PC-3 (cell line): ENCODE results near the gene MRPS27. TPM values are rescaled to one million over a fixed set of nuclear protein-coding genes. Genes with fewer than 3 reads are reported as not detected.

Source experiments
- ATAC-seq: fragments of 200-7000 bp; cut with Tn5 transposase; 2 replicates; pipeline ENCODE4 v1.9.1; 2020; ENCODE audit warnings: mild to moderate bottlenecking, moderate library complexity
- BruUV-seq: library from RNA; stranded (reverse); fragments of 400-500 nt; replicated peaks from 2 replicates; lab custom pipeline; 2021; lab: Mats Ljungman, UMichigan
- CTCF ChIA-PET: fragments of 300-600 bp; sonication (Branson Sonifier 250); formaldehyde crosslinking; loops from one replicate; lab custom pipeline; 2022; ENCODE audit warnings: antibody characterized with exemption; lab: Charles Lee
- POLR2A ChIA-PET: fragments of 300-600 bp; sonication (Branson Sonifier 250); formaldehyde crosslinking; loops from one replicate; lab custom pipeline; 2022; ENCODE audit warnings: antibody characterized with exemption; ENCODE audit not compliant: unreplicated experiment; lab: Charles Lee
- DNase-seq: peaks from one replicate; pipeline ENCODE4 v3.0.0-alpha.2; 2015
- H2AFZ ChIP-seq: fragments of 300-600 bp; sonication (generic); 2 replicates; pipeline ENCODE4 v1.6.0; 2016; ENCODE audit warnings: antibody characterized with exemption, low read length
- H3F3A ChIP-seq: fragments of 300-600 bp; sonication (generic); one replicate; pipeline ENCODE4 v1.6.0; 2017; ENCODE audit warnings: antibody characterized with exemption, low read length, control low read depth, mild to moderate bottlenecking; ENCODE audit not compliant: unreplicated experiment
- H3K27ac ChIP-seq: fragments of 300-600 bp; sonication (generic); 2 replicates; pipeline ENCODE4 v1.5.1; 2016; ENCODE audit warnings: mild to moderate bottlenecking, low read length
- H3K27me3 ChIP-seq: fragments of 300-600 bp; sonication (generic); 2 replicates; pipeline ENCODE4 v1.6.1; 2016; ENCODE audit warnings: low read length, mixed read lengths
- H3K36me3 ChIP-seq: fragments of 300-600 bp; sonication (generic); 2 replicates; pipeline ENCODE4 v1.6.1; 2016; ENCODE audit warnings: low read depth, mixed run types, low read length, mixed read lengths
- H3K4me1 ChIP-seq: fragments of 300-600 bp; sonication (generic); 2 replicates; pipeline ENCODE4 v1.5.1; 2016; ENCODE audit warnings: low read length; ENCODE audit not compliant: insufficient read depth
- H3K4me2 ChIP-seq: fragments of 300-600 bp; sonication (generic); 2 replicates; pipeline ENCODE4 v1.6.0; 2016; ENCODE audit warnings: low read length
- H3K4me3 ChIP-seq: fragments of 300-600 bp; sonication (generic); 2 replicates; pipeline ENCODE4 v1.5.1; 2016; ENCODE audit warnings: mild to moderate bottlenecking, low read length, mixed read lengths
- H3K79me2 ChIP-seq: fragments of 300-600 bp; sonication (generic); 2 replicates; pipeline ENCODE4 v1.6.1; 2017; ENCODE audit warnings: low read length, mixed read lengths
- H3K9ac ChIP-seq: fragments of 300-600 bp; sonication (generic); 2 replicates; pipeline ENCODE4 v1.6.0; 2016; ENCODE audit warnings: mild to moderate bottlenecking, low read length
- H3K9me2 ChIP-seq: fragments of 300-600 bp; sonication (generic); replicated peaks from 2 replicates; pipeline ENCODE4 v1.6.1; 2016; ENCODE audit warnings: mixed run types, low read length, mixed read lengths
- H3K9me3 ChIP-seq: fragments of 300-600 bp; sonication (generic); 2 replicates; pipeline ENCODE4 v1.6.1; 2016; ENCODE audit warnings: low read length, mixed read lengths
- H4K20me1 ChIP-seq: fragments of 300-600 bp; sonication (generic); 2 replicates; pipeline ENCODE4 v1.6.1; 2016; ENCODE audit warnings: low read length, mixed read lengths
- CTCF ChIP-seq: fragments of 300-600 bp; sonication (generic); conservative IDR thresholded peaks from 2 replicates; pipeline ENCODE4 v1.5.1; 2017; ENCODE audit warnings: antibody characterized with exemption, low read depth, mild to moderate bottlenecking, low read length
- EZH2 ChIP-seq: fragments of 300-600 bp; sonication (generic); IDR thresholded peaks from one replicate; pipeline ENCODE4 v1.6.1; 2017; ENCODE audit warnings: antibody characterized with exemption, mild to moderate bottlenecking, low read length; ENCODE audit not compliant: unreplicated experiment
- EZH2phosphoT487 ChIP-seq: fragments of 300-600 bp; sonication (generic); IDR thresholded peaks from 2 replicates; pipeline ENCODE4 v1.6.1; 2018; ENCODE audit warnings: mild to moderate bottlenecking, antibody characterized with exemption, low read length, borderline replicate concordance
- intact Hi-C: fragments of 100-400 bp; cut with micrococcal nuclease; formaldehyde crosslinking; loops from 2 replicates; pipeline ENCODE4 v1.9.0; 2023
- total RNA-seq: library from RNA; depleted of rRNA; stranded (reverse); fragments of >200 nt; gene quantifications from 2 replicates; pipeline ENCODE4 v1.2.3, GENCODE V29; 2014

The MRPS27 gene
- total RNA-seq, 1 experiment from 2014 or later, result 59.0 TPM

- ChIA-PET CTCF (interaction anchor here (0.9 to 1.7 kb wide), 5 partner anchors 48 to 524 kb away, joined by 3 to 13 read pairs (median 5); no protein-coding TSS in a partner anchor), POLR2A (interaction anchor here (0.6 to 0.9 kb wide), 5 partner anchors 26 to 384 kb away, joined by 3 to 6 read pairs (median 3); no protein-coding TSS in a partner anchor)
- no peaks in the 10 kb centered on the region for H3F3A ChIP-seq
- peak overlapping the region; percentile 74 for H2AFZ ChIP-seq
- ATAC-seq, result peak; percentile 98
- H3K4me2 ChIP-seq, result peak overlapping the region; percentile 92
- H3K27me3 ChIP-seq, result no peaks in the 10 kb centered on the region
- intact Hi-C loops, result loop anchor here (1.0 to 2.0 kb wide), 3 partner anchors 61 to 530 kb away; no protein-coding TSS in a partner anchor
- H3K4me3 ChIP-seq, result peak overlapping the region; percentile 79
- no peaks in the 10 kb centered on the region; the same call in 1 of the 2 replicates for H3K36me3 ChIP-seq
- TF ChIP-seq EZH2phosphoT487 (no peak), CTCF (peak; percentile 78)
- H3K9me3 ChIP-seq, result no peaks in the 10 kb centered on the region
- H3K79me2 ChIP-seq, result peaks cover 50% of the 10 kb centered on the region
- H3K4me1 ChIP-seq, result peaks cover 9% of the 10 kb centered on the region
- H3K27ac ChIP-seq, result peak overlapping the region; percentile 91
- BruUV-seq, result no TSS peak
- DNase-seq, result peak; percentile 95
- no peaks in the 10 kb centered on the region for H3K9me2 ChIP-seq
- H3K9ac ChIP-seq, result peak overlapping the region; percentile 98
- H4K20me1 ChIP-seq, result no peaks in the 10 kb centered on the region
These were observed 11.8 kb downstream of the MRPS27 start for GRCh38 chr5:72307968-72308852.

GRCh38 chr5:72307573-72307967, 12.5 kb downstream of the MRPS27 start:
- Histone ChIP-seq H4K20me1 (no peaks in the 10 kb centered on the region), H3F3A (no peaks in the 10 kb centered on the region), H3K79me2 (peaks cover 54% of the 10 kb centered on the region), H3K9ac (peak overlapping the region; percentile 98), H3K9me2 (no peaks in the 10 kb centered on the region), H3K4me1 (peaks cover 9% of the 10 kb centered on the region), H3K27me3 (no peaks in the 10 kb centered on the region), H3K4me3 (peak overlapping the region; percentile 79), H2AFZ (peak overlapping the region; percentile 64; the same call in 1 of the 2 replicates), H3K36me3 (no peaks in the 10 kb centered on the region; the same call in 1 of the 2 replicates), H3K4me2 (peak overlapping the region; percentile 92), H3K9me3 (no peaks in the 10 kb centered on the region), H3K27ac (peak overlapping the region; percentile 91)
- TF ChIP-seq EZH2 (no peak), CTCF (no peak), EZH2phosphoT487 (no peak)
- CTCF ChIA-PET, result interaction anchor here (1.4 to 1.7 kb wide), 2 partner anchors 62 to 524 kb away, joined by 5 to 13 read pairs; no protein-coding TSS in a partner anchor
- BruUV-seq, result TSS peak; percentile 71
- no peak for DNase-seq
- intact Hi-C loops, result no loop called here
- POLR2A ChIA-PET, result interaction anchor here (0.6 kb wide), 1 partner anchor 385 kb away, joined by 3 read pairs; no protein-coding TSS in a partner anchor
- no peak for ATAC-seq
